ENCODE results near the gene SGPL1. TPM values are rescaled to one million over a fixed set of nuclear protein-coding genes. Genes with fewer than 3 reads are reported as not detected.

Gene SGPL1
- total RNA-seq, 2 donors from 2014 or later: 27.4 to 40.5 TPM

DNA sequence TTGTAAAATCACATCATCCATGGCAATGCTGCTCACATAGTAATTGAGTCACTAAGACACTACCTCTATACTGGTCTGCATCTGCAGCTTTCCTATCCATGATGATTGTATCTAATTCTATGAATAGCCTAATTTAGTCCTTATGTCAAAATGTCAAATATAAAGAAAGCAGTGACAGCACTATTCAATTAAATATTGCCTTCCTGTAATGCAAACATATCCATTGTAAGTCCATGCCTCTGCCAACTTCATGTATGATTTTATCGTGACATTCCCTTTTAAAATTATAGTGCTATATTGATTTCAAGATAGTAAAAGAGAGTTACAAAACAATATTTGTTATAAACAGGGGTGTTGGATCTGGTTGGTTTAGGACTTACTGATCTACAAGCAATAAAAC lies 4.8 kb upstream of the SGPL1 start:
- H3K4me1 Mint-ChIP-seq (ENCODE audit: low read depth in 2 of 2): peaks cover 8 to 9% of the 10 kb centered on the region in 2 donors
- no peak overlapping the region for H3K27ac Mint-ChIP-seq
- no peaks in the 10 kb centered on the region for H3K9me3 Mint-ChIP-seq
- no peaks in the 10 kb centered on the region for H3K36me3 Mint-ChIP-seq
- no peaks in the 10 kb centered on the region for H3K27me3 Mint-ChIP-seq
- no peak for DNase-seq (ENCODE audit: low spot score)
- no peak overlapping the region for H3K4me3 Mint-ChIP-seq
- ATAC-seq: no peak

DNA sequence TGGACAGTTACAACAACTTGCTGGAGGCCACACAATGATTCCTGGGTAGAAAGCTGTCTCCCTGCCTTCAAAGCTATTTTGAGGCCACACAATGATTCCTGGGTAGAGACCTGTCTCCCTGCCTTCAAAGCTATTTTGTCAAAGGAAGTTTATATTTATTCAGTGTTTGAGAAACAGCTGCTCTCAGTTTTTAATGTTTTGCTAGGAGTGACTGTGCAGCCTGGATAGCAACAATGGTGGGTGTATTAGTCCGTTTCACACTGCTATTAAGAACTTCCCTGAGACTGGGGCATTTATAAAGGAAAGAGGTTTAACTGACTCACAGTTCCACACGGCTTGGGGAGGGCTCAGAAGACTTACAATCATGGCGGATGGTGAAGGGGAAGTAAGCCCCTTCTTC lies 3.9 kb upstream of the SGPL1 start:
- ATAC-seq: no peak
- Mint-ChIP-seq H3K4me1 (ENCODE audit: low read depth in 2 of 2) (peaks cover 9 to 13% of the 10 kb centered on the region in 2 donors), H3K9me3 (no peaks in the 10 kb centered on the region), H3K36me3 (no peaks in the 10 kb centered on the region), H3K4me3 (no peak overlapping the region), H3K27me3 (no peaks in the 10 kb centered on the region), H3K27ac (no peak overlapping the region)
- DNase-seq (ENCODE audit: low spot score): no peak

DNA sequence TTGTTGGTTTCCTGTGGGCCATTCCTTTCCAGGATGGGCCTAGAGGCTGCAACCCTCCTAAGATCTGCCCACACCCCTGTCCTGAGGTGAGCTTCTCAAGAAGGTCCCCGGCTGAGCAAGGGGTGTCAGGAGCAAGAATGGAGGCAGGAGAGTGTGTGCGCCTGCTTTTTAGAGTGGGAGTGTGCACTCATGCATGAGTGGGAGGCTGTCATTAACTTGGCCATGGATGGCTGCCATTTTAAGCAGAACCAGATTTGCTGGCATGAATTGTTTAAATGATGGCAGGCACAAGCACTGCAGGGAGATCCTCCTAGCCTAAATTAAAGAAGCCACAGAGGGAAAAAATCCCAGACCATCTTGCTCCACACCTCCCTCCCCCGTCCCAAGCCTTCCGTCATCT lies 2.9 kb upstream of the SGPL1 start:
- H3K36me3 Mint-ChIP-seq: peaks cover 3% of the 10 kb centered on the region
- H3K9me3 Mint-ChIP-seq: no peaks in the 10 kb centered on the region
- ATAC-seq: no peak
- H3K4me3 Mint-ChIP-seq: no peak overlapping the region
- H3K27me3 Mint-ChIP-seq: no peaks in the 10 kb centered on the region
- peaks cover 15 to 18% of the 10 kb centered on the region in 2 donors for H3K4me1 Mint-ChIP-seq (ENCODE audit: low read depth in 2 of 2)
- no peak for DNase-seq (ENCODE audit: low spot score)
- H3K27ac Mint-ChIP-seq: no peak overlapping the region

DNA sequence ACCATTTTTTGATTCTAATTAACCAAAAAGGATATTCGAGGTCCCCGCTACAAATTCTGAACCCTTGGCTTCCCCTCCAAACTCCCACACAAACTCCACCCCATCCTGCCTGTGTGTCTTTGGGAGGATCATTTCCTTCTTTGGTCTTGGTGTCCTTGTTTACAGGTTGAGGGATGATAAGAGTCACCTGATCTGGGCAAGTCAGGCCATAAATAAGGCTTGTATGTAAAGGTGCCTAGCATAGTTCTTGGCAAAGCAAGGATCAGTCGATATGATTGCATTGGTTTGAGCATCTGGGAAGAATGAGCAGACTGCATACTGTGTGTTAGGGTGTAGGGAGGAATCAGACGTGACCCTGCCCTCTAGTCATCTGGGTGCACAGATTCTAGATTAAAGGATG lies 1.6 kb upstream of the SGPL1 start:
- H3K4me3 Mint-ChIP-seq: peak overlapping the region; percentile 35
- peaks cover 4% of the 10 kb centered on the region for H3K36me3 Mint-ChIP-seq
- H3K4me1 Mint-ChIP-seq (ENCODE audit: low read depth in 2 of 2): peaks cover 17 to 23% of the 10 kb centered on the region in 2 donors
- no peak for ATAC-seq
- H3K27ac Mint-ChIP-seq: peak overlapping the region; percentile 26 to 51
- no peaks in the 10 kb centered on the region for H3K9me3 Mint-ChIP-seq
- DNase-seq (ENCODE audit: low spot score): no peak
- H3K27me3 Mint-ChIP-seq: no peaks in the 10 kb centered on the region

DNA sequence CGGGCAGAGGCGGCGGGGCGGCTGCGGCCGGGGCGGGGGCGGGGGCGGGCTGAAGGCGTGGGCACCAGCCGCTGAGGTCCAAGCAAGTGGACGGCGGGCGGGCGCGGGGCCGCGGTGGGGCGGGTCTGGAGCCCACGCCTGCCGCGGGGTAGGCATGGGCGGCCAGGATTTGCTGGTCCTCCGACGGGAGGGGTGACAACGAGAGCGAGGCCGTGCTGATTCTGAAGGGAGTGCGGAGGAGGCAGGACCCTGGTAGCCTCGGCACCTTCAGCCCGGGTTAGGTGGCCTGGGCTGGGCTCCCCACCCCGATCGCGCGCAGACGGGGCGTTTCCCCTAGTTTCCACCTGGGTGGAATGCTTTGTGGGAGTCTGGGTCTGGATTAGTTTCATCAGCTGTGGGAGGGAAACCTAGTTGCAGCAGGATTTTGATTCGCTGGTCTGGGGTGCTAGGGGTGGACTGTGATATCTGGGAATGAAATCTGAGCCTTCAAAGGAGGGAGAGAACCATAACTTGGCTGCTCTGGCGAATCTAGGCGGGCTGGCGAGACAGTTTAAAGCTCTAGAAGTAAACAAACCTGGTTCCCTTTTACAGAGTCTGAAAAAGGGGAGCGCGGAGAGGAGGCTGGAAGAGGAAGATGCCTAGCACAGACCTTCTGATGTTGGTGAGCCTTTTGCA lies 609 bp downstream of the SGPL1 start:
- Mint-ChIP-seq H3K4me3 (peak overlapping the region; percentile 89), H3K4me1 (ENCODE audit: low read depth in 2 of 2) (peaks cover 17 to 30% of the 10 kb centered on the region in 2 donors), H3K9me3 (no peaks in the 10 kb centered on the region), H3K27ac (peak overlapping the region; percentile 53 to 64), H3K27me3 (no peaks in the 10 kb centered on the region), H3K36me3 (peaks cover 4% of the 10 kb centered on the region)
- peak; percentile 75 to 77 for ATAC-seq
- DNase-seq (ENCODE audit: low spot score): peak; percentile 67

DNA sequence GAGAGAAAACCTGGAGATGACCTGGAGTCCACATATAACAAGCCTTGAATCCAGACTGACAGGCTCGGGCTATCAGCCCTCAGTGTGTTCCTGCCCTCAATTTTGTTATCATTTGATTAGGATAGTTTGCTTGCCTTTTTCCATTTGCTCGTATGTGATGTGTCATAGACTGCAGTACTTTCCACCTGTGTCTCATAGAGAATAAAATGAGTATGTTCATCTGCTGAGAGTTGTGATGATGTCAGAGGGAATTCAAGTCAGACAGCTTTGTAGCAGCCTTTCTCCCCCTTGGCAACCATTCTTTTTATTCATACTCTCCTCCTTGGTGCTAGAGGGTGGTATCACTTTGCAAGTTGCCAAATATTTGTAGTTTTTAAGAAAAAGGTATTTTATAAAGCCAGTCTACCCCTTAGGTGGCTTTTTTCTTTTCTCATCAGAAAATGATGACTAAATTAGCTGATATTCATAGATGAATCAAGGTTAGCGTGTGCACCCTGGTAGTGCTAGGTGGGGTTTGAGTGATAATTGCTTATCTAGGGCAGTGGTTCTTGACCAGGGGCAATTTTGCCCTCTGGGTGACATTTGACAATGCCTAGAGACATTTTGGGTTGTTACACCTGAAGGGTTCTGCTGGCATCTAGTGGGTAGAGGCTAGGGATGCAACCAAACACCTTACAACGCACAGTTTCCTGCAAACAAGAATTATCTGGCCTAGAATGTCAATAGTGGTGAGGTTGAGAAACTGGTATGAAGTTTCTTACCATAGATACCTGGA lies 5.4 kb downstream of the SGPL1 start:
- no peak for ATAC-seq
- no peak overlapping the region for H3K4me3 Mint-ChIP-seq
- no peaks in the 10 kb centered on the region for H3K9me3 Mint-ChIP-seq
- H3K4me1 Mint-ChIP-seq (ENCODE audit: low read depth in 2 of 2): peaks cover 8 to 22% of the 10 kb centered on the region in 2 donors
- no peaks in the 10 kb centered on the region for H3K27me3 Mint-ChIP-seq
- H3K27ac Mint-ChIP-seq: no peak overlapping the region
- DNase-seq (ENCODE audit: low spot score): no peak
- peaks cover 4% of the 10 kb centered on the region for H3K36me3 Mint-ChIP-seq

DNA sequence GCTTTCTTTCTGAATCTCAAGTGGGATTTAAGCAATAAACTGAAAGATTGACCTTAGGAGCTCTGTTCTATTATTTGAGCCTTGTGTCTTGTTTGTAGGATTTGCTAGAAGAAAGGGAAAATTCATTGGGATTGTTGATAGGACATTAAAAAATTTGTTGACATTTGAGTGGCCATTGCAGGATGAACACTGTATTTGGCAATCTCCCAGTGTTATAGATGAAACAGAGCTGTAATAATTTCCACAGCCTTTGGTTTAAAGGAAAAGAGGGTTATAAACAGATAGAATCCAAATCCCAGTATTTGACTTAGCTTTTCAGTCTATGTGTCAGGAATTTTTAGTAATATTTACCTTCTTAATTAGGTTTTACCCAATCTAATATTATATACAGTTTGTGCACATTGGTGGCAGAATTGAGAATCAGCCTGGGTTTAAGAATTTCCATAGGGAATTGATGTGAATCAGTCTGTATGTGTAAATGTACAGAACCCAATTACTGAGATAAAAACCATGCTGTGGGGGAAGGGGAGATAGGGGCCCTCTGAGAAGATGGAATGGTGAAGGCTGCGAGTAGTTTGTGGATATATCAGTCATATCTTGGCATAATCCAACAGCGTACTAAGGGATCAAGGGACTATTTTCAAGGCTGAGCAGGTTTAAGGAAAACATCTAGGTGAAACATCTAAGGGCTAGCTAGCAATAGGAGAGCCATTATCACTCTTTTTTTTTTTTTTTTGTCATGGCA lies 6.5 kb downstream of the SGPL1 start:
- peaks cover 8 to 17% of the 10 kb centered on the region in 2 donors for H3K4me1 Mint-ChIP-seq (ENCODE audit: low read depth in 2 of 2)
- H3K4me3 Mint-ChIP-seq: no peak overlapping the region
- H3K27ac Mint-ChIP-seq: no peak overlapping the region
- ATAC-seq (no peak), DNase-seq (ENCODE audit: low spot score) (no peak)
- H3K36me3 Mint-ChIP-seq: peaks cover 4% of the 10 kb centered on the region
- no peaks in the 10 kb centered on the region for H3K9me3 Mint-ChIP-seq
- H3K27me3 Mint-ChIP-seq: no peaks in the 10 kb centered on the region

DNA sequence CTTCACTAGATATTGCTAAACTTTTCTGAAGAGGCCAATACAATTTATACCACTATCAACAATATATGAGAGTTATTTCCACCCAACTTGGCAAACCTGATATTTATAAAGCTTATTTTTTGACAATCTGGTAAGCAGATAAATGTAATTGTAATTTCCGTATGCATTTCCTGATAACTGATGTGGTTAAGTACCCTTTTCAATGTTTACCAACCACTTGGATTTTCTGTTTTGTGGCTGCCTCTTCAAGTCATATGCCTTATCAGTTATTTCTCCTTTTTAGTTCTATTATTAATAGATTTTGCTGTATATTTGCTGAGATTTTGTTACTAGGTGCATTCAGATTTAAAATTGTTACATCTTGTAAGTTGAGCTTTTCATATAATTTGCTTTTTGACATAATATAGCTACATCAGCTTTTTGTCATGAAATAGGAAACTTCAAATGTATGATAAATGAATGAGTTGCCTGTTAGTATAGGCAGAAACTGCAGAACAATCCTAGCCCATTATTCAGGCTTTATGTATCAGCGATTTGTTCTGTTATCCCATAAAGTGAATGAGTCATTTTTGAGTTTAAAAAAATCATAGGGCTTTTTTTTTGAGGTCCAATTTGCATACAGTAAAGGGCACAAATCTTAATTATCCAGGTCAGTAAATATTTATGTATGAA lies 11.5 kb downstream of the SGPL1 start:
- Mint-ChIP-seq H3K27ac (peak overlapping the region in 1 of 2 donors; percentile 51), H3K36me3 (no peaks in the 10 kb centered on the region)
- no peak for ATAC-seq

DNA sequence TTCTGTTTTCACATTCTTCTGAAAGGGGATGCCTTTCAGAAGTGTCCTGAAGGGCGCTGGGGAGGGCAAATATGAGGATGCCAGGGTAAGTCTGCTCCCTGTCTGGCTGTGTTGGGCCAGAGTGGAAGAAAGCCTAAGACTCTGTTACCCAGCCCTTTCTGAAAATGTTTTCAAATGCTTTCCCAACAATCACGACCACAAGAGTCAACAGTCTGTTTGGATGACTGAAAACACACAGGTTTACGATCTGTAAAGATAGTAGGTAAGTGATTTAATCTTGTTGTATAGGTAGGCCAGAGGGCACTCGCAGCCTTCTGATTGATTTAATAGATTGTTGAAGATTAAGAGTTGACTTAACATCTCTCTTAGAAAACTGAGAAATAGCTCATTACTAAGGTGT lies 13.2 kb downstream of the SGPL1 start:
- Mint-ChIP-seq H3K27ac (no peak overlapping the region), H3K4me1 (ENCODE audit: low read depth in 2 of 2) (peaks cover 19 to 22% of the 10 kb centered on the region in 2 donors), H3K36me3 (no peaks in the 10 kb centered on the region), H3K9me3 (no peaks in the 10 kb centered on the region), H3K4me3 (no peak overlapping the region), H3K27me3 (no peaks in the 10 kb centered on the region)
- DNase-seq (ENCODE audit: low spot score): no peak
- no peak for ATAC-seq

More for the DNA sequence above, 11.5 kb downstream of the SGPL1 start:
- peaks cover 4 to 8% of the 10 kb centered on the region in 2 donors for H3K4me1 Mint-ChIP-seq (ENCODE audit: low read depth in 2 of 2)
- no peak overlapping the region for H3K4me3 Mint-ChIP-seq
- no peaks in the 10 kb centered on the region for H3K27me3 Mint-ChIP-seq
- no peaks in the 10 kb centered on the region for H3K9me3 Mint-ChIP-seq
- no peak for DNase-seq (ENCODE audit: low spot score)

DNA sequence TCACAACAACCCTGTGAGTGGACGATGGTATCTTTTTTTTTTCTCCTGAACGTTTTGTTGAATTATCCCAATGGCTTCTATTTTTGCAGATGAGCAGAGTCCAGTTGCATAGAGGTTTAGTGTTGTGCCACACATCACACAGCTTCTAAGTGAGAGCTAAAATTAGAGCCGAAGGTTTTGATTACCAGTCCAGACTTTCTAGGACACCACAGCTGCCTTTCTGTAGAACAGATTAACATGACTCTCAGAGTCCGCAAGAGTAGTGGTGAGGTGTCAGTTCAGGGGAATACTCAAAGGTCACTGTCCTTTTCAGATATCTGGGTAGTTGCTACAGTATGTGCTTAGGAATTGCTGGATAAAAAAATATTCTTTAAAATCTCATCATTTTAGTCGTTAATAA lies 13.8 kb downstream of the SGPL1 start:
- DNase-seq (ENCODE audit: low spot score) (no peak), ATAC-seq (no peak)
- Mint-ChIP-seq H3K27me3 (no peaks in the 10 kb centered on the region), H3K4me3 (no peak overlapping the region), H3K36me3 (no peaks in the 10 kb centered on the region), H3K27ac (no peak overlapping the region), H3K9me3 (no peaks in the 10 kb centered on the region), H3K4me1 (ENCODE audit: low read depth in 2 of 2) (peaks cover 26 to 28% of the 10 kb centered on the region in 2 donors)

DNA sequence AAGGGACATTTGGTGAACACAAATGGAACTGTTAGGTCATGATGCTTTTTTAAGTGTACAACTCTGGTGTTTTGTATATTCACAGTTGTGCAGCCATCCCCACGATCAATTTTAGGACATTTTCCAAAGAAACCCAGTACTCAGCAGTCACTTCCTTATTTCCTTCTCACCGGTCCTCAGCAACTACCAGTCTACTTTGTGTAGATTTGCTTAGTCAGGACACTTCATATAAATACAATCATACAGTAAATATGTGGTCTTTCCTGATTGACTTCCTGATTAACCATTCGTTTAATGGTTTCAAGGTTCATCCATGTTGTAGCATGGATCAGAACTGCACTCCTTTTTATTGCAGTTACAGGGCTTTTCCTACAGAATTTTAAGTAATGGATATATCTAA lies 14.4 kb downstream of the SGPL1 start:
- ATAC-seq: no peak
- no peak overlapping the region for H3K27ac Mint-ChIP-seq
- no peaks in the 10 kb centered on the region for H3K9me3 Mint-ChIP-seq
- no peaks in the 10 kb centered on the region for H3K36me3 Mint-ChIP-seq
- H3K4me3 Mint-ChIP-seq: no peak overlapping the region
- no peaks in the 10 kb centered on the region for H3K27me3 Mint-ChIP-seq
- DNase-seq (ENCODE audit: low spot score): no peak
- H3K4me1 Mint-ChIP-seq (ENCODE audit: low read depth in 2 of 2): peaks cover 29 to 31% of the 10 kb centered on the region in 2 donors

DNA sequence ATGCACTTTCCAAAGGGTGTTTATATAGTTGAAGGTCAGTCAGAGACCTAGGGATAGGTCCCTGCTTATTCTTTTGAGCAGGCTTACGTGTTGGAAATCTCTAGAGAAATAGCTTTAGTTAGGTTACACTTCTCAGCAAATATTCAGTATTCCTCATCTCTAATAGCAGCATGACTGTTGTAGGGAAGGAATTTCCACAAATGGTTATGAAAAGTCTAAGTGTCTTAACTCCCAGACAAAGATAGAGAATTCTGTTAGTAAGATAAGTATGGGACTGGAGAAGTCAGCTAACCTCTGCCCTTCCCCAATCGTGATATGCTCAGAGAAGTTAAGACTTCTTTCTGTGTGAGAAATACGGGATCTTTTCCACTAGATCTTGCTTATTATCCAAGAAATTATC lies 16.5 kb downstream of the SGPL1 start:
- no peaks in the 10 kb centered on the region for H3K9me3 Mint-ChIP-seq
- H3K4me1 Mint-ChIP-seq (ENCODE audit: low read depth in 2 of 2): peaks cover 36 to 37% of the 10 kb centered on the region in 2 donors
- H3K27ac Mint-ChIP-seq: peak overlapping the region in 1 of 2 donors; percentile 54
- ATAC-seq: no peak
- no peak for DNase-seq (ENCODE audit: low spot score)
- H3K4me3 Mint-ChIP-seq: no peak overlapping the region
- H3K27me3 Mint-ChIP-seq: no peaks in the 10 kb centered on the region
- no peaks in the 10 kb centered on the region for H3K36me3 Mint-ChIP-seq

DNA sequence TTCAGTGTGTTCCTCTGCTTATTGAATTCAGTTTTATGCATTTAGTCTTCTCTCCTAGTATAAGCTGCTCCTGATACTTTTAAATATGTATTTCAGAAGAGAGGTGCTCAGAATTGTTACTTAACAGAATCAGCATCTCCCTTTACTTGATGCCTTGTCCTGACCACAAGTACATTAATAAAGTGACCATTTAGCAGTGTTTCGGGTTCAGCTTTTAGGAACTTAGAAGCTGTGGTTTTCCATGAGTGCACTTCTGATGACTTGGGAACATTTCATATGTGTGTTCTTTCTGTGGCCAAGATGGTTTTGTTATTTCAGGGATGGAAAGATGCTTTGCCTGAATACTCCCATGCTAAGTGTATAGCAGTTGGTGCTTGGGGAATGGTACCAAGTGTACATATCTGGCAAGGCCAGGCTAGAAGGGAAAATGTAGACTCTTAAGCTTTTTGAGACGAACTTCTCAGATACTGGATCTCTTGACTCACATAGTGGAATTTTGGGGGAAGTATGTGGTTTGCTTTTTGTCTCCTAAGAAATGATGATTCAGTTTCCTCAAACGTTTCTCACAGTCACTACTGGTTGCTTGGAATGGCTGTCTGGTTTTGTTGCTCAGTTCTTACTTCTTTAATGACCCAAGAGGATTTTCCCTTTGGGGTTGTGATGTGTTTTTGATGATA lies 17.2 kb downstream of the SGPL1 start:
- peak; percentile 64 to 67 for ATAC-seq
- H3K9me3 Mint-ChIP-seq: no peaks in the 10 kb centered on the region
- peak overlapping the region; percentile 54 to 65 for H3K27ac Mint-ChIP-seq
- peaks cover 38 to 40% of the 10 kb centered on the region in 2 donors for H3K4me1 Mint-ChIP-seq (ENCODE audit: low read depth in 2 of 2)
- peak overlapping the region; percentile 57 for H3K4me3 Mint-ChIP-seq
- DNase-seq (ENCODE audit: low spot score): no peak
- no peaks in the 10 kb centered on the region for H3K27me3 Mint-ChIP-seq
- peaks cover 7% of the 10 kb centered on the region for H3K36me3 Mint-ChIP-seq

Data from natural killer cell treated with Interleukin-12 subunit alpha and Interleukin-12 subunit beta and Interleukin-15 and Interleukin-18, amount 100 ng/mL, for 72 hours (primary cell).